Measurements from ENCODE around the gene ATN1. TPM values are rescaled to one million over a fixed set of nuclear protein-coding genes. Genes with fewer than 3 reads are reported as not detected.

The ATN1 gene
- total and polyA plus RNA-seq, 2 of the 8 experiments (the other 6 are each of a cell fraction or from before 2014, with no cell fraction given): 20.6 to 73.4 TPM

DNA sequence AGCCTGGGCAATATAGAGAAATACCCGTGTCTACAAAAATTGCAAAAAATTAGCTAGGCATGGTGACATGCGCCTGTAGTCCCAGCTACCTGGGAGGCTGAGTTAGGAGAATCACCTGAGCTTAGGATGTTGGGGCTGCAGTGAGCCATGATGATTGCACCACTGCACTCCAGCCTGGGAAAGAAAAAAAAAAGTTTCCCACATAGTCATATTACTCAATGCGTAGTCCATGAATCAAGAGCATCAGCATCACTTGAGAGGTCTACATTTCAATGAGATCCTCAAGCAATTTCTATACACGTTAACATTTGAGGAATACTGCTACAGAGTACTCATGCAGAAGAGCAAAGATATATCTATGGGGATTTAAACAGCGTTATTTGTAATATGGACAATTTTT is 28.3 kb upstream of the ATN1 start (continued):
- TF ChIP-seq, protein P1, sequence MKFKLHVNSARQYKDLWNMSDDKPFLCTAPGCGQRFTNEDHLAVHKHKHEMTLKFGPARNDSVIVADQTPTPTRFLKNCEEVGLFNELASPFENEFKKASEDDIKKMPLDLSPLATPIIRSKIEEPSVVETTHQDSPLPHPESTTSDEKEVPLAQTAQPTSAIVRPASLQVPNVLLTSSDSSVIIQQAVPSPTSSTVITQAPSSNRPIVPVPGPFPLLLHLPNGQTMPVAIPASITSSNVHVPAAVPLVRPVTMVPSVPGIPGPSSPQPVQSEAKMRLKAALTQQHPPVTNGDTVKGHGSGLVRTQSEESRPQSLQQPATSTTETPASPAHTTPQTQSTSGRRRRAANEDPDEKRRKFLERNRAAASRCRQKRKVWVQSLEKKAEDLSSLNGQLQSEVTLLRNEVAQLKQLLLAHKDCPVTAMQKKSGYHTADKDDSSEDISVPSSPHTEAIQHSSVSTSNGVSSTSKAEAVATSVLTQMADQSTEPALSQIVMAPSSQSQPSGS (IDR thresholded peaks at IDR 0.05; ENCODE audit: low read length): no peak
- no peak for TF ChIP-seq TBP (IDR thresholded peaks at IDR 0.05; ENCODE audit: low read depth, low read length)
- TF ChIP-seq, protein P2, sequence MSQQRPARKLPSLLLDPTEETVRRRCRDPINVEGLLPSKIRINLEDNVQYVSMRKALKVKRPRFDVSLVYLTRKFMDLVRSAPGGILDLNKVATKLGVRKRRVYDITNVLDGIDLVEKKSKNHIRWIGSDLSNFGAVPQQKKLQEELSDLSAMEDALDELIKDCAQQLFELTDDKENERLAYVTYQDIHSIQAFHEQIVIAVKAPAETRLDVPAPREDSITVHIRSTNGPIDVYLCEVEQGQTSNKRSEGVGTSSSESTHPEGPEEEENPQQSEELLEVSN (IDR thresholded peaks at IDR 0.05): no peak
- TF ChIP-seq, protein P3, sequence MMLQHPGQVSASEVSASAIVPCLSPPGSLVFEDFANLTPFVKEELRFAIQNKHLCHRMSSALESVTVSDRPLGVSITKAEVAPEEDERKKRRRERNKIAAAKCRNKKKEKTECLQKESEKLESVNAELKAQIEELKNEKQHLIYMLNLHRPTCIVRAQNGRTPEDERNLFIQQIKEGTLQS (IDR thresholded peaks at IDR 0.05; ENCODE audit: insufficient read depth, low read depth, low read length): no peak
- TF ChIP-seq CBX8 (IDR thresholded peaks at IDR 0.05; ENCODE audit: borderline replicate concordance, low read depth, low read length): no peak
- no peak for TF ChIP-seq PHF8 (conservative IDR thresholded peaks at IDR 0.05; ENCODE audit: low read depth, low read length)

Data from H1 (cell line).